Kidney epithelial cell (primary cell): Measurements from ENCODE around the gene CFAP46. TPM values are rescaled to one million over a fixed set of nuclear protein-coding genes. Genes with fewer than 3 reads are reported as not detected.

Source experiments
- DNase-seq: peaks from one replicate; pipeline ENCODE4 v3.0.0-alpha.2; 2010; ENCODE audit warnings: low read depth
- H3K27me3 ChIP-seq: 2 replicates; pipeline ENCODE4 v1.6.0; 2011; ENCODE audit warnings: low read length; ENCODE audit not compliant: control insufficient read depth, insufficient read depth
- H3K36me3 ChIP-seq: 2 replicates; pipeline ENCODE4 v1.5.1; 2011; ENCODE audit warnings: low read length; ENCODE audit not compliant: control insufficient read depth, insufficient read depth
- H3K4me3 ChIP-seq: 2 replicates; pipeline ENCODE4 v1.5.1; 2011; ENCODE audit warnings: low read depth, mild to moderate bottlenecking, control low read depth, low read length
- CTCF ChIP-seq: IDR thresholded peaks from 2 replicates; pipeline ENCODE4 v1.5.1; 2011; ENCODE audit warnings: mild to moderate bottlenecking, moderate library complexity, low read length, control low read depth, inconsistent platforms; ENCODE audit not compliant: insufficient read depth, poor library complexity, severe bottlenecking
- total RNA-seq: library from RNA; depleted of rRNA; stranded (reverse); fragments of >200 nt; gene quantifications from 2 replicates; pipeline ENCODE4 v1.2.3, GENCODE V29; 2015

Gene CFAP46
- total RNA-seq, 1 donor from 2014 or later = 5.1 TPM

- Histone ChIP-seq H3K36me3 (no peaks in the 10 kb centered on the region), H3K4me3 (no peak overlapping the region), H3K27me3 (peaks cover 50% of the 10 kb centered on the region)
- no peak for DNase-seq
- no peak for TF ChIP-seq CTCF
Measured at GRCh38 chr10:132916421-132916841, 25.9 kb downstream of the CFAP46 start.

GRCh38 chr10:132915411-132915810 lies 27.0 kb downstream of the CFAP46 start:
- no peak for DNase-seq
- H3K36me3 ChIP-seq = no peaks in the 10 kb centered on the region
- H3K27me3 ChIP-seq = peaks cover 53% of the 10 kb centered on the region
- no peak overlapping the region for H3K4me3 ChIP-seq
- TF ChIP-seq CTCF = no peak

- TF ChIP-seq CTCF = no peak
- DNase-seq = no peak
- H3K27me3 ChIP-seq = peaks cover 50% of the 10 kb centered on the region
Measured at GRCh38 chr10:132914732-132915131, 27.6 kb downstream of the CFAP46 start.

GRCh38 chr10:132913559-132914115 lies 28.7 kb downstream of the CFAP46 start:
- Histone ChIP-seq H3K4me3 (no peak overlapping the region), H3K27me3 (peaks cover 46% of the 10 kb centered on the region), H3K36me3 (no peaks in the 10 kb centered on the region)
- no peak for TF ChIP-seq CTCF
- DNase-seq = no peak

More at GRCh38 chr10:132914732-132915131, 27.6 kb downstream of the CFAP46 start:
- Histone ChIP-seq H3K4me3 (no peak overlapping the region), H3K36me3 (no peaks in the 10 kb centered on the region)

GRCh38 chr10:132912713-132913558 lies 29.4 kb downstream of the CFAP46 start:
- Histone ChIP-seq H3K27me3 (peaks cover 43% of the 10 kb centered on the region), H3K36me3 (no peaks in the 10 kb centered on the region), H3K4me3 (no peak overlapping the region)
- DNase-seq = no peak
- no peak for TF ChIP-seq CTCF
